SIG-M5 treated with dmso at 0.1 percent for 504 hours (cell line): ENCODE data around the gene FBXL20.
A peak's percentile ranks its signal among the peaks of the same experiment; 100 is the strongest.
"Not testable (repeated sequence)": the region's sequence is repeated elsewhere in the genome, so short reads cannot be mapped to it uniquely, and the experiment has no call there.

Experiments used
- DNase-seq: peaks from one replicate; lab custom pipeline; 2025; ENCODE audit not compliant: unreplicated experiment; lab: John Stamatoyannopoulos, UW

Gene FBXL20

DNA sequence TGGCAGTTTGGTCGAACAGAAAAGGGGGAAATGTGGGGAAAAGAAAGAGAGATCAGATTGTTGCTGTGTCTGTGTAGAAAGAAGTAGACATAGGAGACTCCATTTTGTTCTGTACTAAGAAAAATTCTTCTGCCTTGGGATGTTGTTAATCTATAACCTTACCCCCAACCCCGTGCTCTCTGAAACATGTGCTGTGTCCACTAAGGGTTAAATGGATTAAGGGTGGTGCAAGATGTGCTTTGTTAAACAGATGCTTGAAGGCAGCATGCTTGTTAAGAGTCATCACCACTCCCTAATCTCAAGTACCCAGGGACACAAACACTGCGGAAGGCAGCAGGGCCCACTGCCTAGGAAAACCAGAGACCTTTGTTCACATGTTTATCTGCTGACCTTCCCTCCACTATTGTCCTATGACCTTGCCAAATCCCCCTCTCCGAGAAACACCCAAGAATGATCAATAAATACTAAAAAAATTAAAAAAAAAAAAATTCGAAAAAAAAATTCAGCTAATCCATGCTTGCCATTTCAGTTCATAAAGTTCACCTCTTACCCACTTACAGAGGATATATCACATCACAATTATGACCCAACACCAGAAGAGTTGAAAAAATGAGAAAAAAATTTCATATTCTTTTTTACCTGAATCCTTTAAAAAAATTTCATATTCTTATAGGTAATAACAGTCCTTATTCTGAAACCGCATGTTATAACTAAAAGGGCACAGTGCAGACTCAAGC, 67.2 kb downstream of the FBXL20 start:
- DNase-seq = not testable (repeated sequence)

DNA sequence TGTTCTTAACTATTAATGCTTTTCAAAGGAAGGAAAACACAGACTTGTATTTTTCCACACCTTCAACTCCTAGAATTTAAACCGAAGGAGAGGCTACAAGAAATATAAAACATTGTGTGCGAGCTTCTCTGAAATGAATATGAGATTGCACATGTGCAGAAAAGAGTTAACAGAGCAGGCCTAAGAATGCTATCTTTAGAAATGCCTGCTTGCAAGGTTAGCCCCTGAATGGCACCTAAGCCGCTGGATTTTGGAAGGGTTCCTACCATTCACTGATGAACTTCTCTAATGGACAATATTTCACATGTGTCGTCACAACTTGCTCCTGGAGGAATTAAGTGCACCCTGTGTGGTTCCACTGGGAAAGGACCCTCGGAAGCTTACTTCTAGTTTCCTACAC, 69.3 kb downstream of the FBXL20 start:
- DNase-seq = no peak

DNA sequence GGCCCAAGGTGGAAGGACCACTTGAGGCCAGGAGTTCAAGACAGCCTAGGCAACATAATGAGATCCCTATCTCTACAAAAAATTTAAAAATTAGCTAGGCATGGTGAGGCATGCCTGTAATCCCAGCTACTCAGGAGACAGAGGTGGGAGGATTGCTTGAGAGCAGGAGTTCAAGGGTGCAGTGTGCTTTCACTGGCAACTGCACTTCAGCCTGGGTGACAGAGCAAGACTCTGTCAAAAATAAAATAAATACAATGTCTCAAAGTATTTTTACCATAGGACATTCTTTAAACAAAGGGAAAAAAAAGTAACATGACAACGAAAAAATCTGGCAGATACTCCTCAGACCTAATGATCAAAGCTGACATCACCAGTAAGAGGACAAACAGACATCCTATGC, 72.6 kb downstream of the FBXL20 start:
- DNase-seq = no peak

DNA sequence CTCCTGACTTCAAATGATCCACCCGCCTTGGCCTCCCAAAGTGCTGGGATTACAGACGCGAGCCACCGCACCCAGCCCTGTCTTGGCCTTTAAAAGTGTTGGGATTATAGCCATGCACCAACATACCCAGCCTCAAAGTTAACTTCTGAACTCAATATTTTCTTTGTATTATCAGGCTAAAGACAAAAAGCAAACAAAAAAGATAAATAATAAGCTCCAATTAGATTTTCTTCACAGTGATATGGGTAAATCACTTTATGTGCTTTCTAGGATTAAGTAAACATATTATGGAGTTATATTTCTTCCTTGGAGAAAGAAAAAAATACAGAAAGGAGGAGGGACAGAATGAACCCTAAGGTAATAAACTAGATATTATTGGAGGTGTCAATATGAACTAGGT, 74.3 kb downstream of the FBXL20 start:
- no peak for DNase-seq

DNA sequence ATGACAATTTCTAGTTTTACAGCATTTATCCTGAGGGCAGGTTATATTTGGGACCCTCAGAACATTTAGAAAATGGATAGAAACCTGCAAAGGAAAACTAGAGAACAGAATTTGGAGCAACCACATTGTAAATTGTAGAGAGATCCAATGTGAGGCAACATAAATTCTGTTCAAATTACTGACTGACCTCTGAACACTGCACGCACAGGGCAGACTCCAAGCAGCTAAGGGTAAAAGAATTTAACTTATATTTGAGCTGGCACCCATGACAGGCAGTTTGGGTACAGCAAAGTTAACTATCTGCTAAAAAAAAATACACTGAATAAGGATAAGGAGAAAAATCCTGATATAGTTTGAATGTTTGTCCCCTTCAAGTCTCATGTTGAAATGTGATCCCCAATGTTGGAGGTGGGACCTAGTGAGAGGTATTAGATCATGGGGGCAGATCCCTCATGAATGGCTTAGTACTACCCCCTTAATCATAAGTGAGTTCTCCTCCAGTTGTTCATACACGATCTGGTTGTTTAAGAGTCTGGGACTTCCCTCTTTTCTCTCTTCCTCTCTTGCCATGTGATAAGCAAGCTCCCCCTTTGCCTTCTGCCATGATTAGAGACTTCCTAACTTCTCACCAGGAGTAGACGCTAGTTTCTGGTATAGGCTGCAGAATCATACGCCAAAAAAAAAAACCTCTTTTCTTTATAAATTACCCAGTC, 75.7 kb downstream of the FBXL20 start:
- peak; percentile 88 for DNase-seq

DNA sequence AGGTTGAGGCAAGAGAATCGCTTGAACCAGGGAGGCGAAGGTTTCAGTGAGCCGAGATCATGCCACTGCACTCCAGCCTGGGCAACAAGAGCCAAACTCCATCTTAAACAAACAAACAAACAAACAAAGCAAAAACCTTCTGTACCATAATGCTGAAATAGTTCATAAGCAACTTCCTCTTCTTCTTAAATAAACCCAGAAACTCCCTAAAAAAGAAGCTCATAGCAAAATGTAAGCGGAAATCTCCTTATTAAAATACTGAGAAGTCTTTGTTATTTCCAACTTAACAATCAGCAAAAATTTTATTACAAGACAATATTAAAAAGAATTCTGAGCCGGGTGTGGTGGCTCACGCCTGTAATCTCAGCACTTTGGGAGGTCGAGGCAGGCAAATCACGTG, 82.8 kb downstream of the FBXL20 start:
- DNase-seq = peak; percentile 13

DNA sequence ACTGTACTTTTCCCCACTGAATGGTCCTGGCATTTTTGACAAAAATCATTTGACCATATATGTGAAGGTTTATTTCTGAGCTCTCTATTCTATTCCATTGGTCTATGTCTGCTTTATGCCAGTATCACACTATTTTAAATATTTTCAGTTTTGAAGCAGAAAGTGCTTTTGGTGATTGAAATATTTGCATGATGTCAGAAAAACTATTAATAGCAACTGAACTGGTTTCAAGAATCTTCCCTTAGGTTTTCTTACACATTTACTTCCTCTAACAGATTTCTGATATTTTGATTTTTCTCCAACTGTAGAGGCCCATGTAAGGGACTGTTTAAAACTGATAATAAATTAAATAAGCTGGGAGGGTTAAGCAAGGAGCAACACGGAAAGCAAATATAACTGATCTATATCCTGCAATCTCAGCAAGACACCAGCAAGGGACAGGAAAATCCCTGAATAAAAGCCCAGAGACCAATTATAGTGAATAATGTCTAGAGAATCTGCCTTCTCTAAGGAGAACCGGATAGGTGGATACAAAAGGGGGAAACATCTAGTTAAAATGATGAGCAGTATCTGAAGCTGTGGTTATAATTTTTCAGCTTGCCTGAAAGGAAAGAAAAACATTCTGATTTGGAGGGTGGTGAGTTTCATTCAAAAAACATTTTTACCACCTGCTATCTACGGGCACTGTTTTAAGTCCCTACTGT, 94.8 kb downstream of the FBXL20 start:
- no peak for DNase-seq

DNA sequence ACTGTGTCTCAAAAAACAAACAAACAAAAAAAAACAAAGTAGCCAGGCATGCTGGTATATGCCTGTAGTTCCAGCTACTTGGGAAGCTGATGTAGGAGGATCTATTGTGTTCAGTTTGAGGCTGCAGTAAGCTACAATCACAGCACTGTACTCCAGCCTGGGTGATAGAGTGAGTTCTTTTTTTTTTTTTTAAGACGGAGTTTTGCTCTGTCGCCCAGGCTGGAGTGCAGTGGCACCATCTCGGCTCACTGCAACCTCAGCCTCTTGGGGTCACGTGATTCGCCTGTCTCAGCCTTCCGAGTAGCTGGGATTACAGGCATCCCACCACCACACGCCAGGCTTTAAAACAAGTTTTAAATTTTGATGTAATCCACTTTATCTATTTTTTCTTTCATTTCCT, 95.4 kb downstream of the FBXL20 start:
- DNase-seq = no peak

DNA sequence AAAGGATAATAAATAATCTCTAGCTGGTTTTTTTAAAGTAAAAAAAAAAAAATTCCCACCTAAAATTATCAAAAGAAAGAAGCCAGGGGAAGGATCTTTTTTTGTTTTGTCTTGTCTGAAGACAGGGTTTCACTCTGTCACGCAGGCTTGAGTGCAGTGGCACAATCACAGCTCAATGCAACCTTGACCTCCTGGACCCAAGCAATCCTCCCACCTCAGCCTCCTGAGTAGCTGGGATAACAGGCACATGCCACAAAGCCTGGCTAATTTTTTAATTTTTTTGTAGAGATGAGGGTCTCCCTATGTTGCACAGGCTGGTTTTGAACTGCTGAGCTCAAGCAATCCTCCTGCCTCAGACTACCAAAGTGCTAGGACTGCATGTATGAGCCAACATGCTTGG, 97.2 kb downstream of the FBXL20 start:
- no peak for DNase-seq

DNA sequence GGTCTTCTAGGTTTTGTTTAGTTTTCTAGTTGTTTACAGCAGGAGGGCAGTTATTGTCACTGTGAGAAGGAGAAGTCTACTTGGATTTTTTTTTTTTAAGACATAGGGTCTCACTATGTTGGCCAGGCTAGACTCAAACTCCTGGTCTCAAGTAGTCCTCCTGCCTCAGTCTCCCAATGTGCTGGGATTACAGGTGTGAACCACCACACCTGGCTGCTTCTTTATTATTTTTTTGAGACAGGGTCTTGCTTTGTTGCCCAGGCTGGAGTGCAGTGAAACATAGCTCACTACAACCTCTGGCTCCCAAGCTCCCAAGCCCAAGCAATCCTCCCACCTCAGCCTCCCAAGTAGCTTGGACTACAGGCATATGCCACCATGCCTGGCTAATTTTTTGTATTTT, 107.4 kb downstream of the FBXL20 start:
- DNase-seq = no peak

DNA sequence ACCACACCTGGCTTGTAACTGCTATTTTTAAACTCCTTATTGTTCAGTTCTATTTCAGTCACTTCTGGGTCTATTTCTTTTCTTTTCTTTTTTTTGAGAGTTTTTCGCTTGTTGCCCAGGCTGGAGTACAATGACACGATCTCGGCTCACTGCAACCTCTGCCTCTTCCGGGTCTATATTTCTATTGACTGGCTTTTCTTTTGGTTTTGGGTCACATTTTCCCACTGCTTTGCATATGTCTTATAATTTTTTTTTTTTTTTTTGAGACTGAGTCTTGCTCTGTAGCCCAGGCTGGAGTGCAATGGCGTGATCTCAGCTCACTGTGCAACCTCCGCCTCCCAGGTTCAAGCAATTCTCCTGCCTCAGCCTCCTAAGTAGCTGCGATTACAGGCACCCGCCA, 108.9 kb downstream of the FBXL20 start:
- DNase-seq = not testable (repeated sequence)

DNA sequence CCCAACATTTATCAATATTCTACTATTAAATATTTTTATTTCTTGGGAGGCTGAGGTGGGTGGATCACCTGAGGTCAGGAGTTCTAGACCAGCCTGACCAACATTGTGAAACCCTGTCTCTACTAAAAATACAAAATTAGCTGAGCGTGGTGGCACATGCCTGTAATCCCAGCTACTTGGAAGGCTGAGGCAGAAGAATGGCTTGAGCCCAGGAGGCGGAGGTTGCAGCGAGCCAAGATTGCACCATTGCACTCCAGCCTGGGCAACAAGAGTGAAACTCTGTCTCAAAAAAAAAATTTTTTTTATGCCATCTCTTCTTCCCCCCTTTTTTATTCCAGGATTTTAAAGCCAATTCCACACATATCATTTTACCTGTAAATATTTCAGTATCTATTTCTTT, 114.9 kb downstream of the FBXL20 start:
- not testable (repeated sequence) for DNase-seq

DNA sequence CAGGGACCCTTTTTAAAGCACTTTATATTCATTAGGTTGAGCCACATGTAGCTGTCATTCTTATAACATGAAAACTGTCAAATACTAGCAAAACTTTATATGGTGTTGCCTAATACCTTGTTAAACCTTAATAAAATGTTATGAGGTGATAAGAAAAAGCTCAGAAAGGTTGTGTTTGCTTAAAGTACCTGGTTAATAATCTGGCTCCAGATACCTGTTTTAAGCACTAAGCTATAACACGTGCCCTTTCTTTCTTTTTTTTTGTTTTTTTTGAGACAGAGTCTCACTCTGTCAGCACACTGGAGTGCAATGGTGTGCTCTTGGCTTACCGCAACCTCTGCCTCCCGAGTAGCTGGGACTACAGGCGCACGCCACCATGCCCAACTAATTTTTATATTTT, 116.7 kb downstream of the FBXL20 start:
- DNase-seq = no peak

DNA sequence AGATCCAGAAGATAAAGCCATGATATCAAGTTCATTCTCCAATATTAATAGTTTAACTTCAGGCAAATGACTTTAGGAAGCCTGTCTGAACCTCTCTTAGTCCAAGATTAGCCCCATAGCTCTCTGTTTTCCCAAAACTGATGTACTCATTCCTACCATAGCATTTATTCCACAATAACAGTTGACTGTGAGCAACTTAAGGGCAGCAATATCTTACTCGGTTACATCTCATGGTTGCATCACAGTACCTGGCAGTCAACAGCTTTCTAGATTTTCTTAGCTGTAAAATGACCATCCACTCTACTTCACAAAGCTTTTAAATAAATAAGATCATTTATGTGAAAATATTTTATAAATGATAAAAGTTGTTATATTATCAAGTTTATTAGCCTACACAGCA, 117.5 kb downstream of the FBXL20 start:
- no peak for DNase-seq

DNA sequence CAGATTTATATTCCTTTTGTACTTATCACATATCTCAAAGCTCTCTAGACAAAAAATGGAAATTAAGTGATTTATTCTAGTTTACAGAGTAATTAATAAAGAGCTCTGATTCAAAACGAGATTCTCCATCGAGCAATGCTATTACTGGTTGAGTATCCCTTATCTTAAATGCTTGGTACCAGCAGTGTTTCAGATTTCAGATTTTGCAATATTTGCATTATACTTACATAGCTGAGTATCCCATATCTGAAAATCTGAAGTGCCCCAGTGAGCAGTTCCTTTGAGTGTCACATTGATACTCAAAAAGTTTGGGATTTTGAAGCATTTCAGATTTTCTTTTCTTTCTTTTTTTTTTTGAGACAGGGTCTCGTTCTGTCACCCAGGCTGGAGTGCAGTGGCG, 118.3 kb downstream of the FBXL20 start:
- no peak for DNase-seq

DNA sequence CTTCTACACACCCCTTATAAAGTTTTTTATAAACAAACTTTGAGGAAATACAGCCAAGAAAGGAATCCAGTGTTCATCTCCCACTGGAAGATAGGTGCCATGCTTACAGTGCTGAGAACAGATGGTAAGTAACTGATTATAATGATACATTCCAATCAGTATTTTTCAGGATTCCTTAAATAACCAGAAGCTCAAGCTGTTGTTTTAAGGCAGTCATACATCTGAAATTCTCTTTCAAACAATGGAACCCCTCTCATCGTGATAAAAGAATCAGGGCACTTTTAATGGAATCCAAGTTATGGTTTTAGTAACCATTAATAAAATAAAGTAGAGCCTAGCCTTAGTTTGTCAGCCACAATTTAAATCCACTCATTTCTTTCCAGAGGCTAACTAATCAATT, 119.6 kb downstream of the FBXL20 start:
- DNase-seq = no peak

DNA sequence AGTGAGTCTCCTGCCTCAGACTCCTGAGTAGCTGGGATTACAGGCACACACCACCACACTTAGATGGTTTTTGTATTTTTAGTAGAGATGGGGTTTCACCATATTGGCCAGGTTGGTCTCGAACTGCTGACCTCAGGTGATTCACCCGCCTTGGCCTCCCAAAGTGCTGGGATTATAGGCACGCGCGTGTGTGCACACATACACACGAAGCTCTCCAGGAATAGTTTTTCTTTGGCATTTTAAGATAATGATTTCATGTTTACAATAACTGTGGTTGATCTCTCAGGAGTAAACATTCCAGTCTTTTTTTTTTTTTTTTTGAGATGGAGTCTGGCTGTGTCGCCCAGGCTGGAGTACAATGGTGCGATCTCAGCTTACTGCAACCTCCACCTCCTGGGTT, 123.2 kb downstream of the FBXL20 start:
- DNase-seq = not testable (repeated sequence)

DNA sequence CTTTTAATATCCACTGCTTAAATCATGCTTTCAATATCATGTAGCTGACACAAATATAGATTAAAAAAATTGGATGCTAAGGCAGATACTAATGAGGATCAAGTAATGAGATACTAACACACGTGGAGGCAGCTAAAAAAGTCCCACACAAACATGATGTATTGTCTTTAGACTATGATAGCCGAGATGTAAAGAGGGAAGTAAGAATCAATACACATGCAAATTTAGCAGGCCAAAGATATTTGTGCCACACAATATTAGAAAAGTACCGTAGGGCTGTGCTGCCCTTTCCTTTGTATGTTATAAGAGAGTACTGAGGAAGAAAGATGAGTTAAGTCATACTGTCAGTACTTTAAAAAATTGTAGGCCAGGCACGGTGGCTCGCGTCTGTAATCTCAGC, 124.3 kb downstream of the FBXL20 start:
- no peak for DNase-seq

DNA sequence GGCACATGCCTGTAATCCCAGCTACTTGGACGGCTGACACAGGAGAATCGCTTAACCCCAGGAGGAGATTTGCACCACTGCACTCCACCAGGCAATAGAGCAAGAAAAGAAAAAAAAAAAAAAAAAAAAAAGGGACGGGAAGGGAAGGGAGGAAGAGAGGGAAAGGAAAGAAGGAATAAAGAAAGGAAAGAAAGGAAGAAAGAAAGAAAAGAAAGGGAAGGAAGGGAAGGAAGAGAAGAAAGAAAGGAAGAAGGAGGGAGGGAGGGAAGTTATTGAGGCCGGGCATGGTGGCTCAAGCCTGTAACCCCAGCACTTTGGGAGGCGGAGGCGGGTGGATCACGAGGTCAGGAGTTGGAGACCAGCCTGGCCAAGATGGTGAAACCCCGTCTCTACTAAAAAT, 125.3 kb downstream of the FBXL20 start:
- no peak for DNase-seq

DNA sequence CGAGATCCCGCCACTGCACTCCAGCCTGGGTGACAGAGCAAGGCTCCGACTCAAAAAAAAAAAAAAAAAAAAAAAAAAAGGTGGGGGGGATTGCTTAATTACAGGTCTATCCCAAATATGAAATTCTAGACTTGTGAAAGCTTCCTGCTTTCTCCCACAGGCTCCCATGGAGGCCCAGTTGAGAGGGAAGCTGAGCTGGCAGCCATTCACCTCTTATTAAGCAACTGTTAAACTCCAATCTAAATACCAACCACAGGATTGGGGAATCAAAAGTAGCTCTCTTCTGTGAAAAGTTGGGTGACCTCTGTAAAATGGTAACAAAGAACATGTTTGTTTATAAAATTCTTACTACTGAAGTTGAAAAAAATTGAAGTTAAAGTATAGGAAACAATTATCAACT, 129.9 kb downstream of the FBXL20 start:
- peak; percentile 21 for DNase-seq

DNA sequence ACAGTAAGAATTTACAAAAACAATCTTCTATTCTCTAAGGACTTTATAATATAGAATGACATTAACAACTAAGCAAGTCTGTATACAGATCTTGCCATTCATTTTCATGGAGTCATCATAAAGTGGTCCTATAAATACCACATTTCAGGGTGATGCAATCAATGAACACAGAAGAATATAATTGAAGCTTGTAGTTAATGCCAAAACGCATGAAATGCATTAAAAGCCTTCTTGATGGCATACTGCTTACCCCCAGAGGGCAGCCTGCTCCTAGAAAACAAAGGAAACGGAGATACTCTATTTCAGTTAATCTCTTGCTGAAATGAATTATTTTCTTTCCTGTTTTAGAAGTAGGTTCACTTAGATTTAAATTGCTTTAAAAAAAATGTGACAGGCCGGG, 130.5 kb downstream of the FBXL20 start:
- DNase-seq = peak; percentile 66

DNA sequence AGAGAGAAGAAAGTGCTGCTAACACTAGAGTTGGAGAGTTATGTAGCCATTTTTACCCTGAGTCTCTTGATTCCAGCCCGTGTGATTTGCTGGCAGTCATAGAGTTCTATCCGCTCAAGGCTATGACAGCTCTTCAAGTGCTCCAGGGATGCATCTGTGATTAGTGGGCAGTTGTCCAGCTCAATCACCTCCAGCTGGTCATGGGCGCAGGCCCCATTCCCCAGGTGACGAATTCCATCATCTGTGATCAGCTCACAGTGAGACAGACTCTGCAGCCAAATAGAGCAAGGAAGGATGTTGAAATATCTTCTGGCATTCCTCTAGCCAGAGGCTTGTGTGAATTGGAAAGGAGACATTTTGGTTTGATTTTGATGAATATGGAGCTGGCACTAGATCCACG, 137.3 kb downstream of the FBXL20 start:
- no peak for DNase-seq
